ENCODE data around the gene CLDN16. TPM values are rescaled to one million over a fixed set of nuclear protein-coding genes. Genes with fewer than 3 reads are reported as not detected.

CLDN16 gene
- total RNA-seq, 5 donors from 2014 or later (not counting 1 experiment from before 2014, with no cell fraction given) = not detected

DNA sequence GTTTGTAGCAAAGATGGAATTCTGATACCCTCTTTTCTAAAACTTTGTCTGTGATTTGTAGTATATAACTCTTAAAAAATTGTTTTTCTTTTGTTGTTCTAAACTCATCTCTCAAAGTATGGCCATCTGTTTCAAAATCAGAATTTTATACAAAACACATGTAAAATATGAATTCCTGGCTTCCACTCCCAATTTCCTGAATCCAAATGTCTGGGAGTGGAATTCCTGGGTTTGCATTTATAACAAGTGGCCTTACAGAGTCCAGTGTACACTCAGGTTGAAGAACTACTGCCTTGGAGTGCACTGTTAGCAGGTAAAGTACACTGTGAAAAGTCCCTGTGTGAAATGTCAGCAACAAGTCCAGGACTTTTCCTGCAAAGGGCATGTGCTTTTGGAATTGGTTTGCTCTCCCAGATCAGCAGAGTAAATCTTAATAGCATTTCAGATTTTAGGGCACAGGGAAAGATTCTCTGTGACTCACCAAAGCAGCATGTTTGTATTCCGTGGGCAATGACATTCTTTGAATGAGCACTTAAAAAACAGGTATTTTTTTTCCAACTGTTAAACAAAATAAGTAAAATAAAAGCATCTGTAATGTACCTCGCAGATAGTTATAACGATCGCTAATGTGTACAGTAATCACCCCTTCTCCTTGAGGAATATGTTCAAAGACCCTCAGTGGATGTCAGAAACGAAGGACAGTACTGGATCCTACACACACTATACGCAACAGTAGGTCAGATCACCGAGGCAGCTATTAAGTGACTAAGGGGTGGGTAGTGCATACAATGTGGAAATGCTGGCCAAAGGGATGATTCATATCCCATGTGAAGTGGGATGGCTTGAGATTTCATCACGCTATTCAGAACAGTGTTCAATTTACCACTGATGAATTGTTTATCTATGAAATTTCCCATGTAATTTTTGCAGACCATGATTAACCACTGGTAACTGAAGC is 2.0 kb upstream of the CLDN16 start:
- H3K4me3 Mint-ChIP-seq = no peak overlapping the region
- ATAC-seq (replicated peaks in 1 of 4) = no peak
- Histone ChIP-seq H3K9me3 (no peaks in the 10 kb centered on the region), H3K27me3 (replicated peaks in 1 of 2; ENCODE audit: control insufficient read depth in 2 of 2, extremely low read depth in 1 of 2, insufficient read depth in 2 of 2, low read length in 1 of 2) (no peaks in the 10 kb centered on the region), H3K36me3 (ENCODE audit: control insufficient read depth in 2 of 2, extremely low read depth in 1 of 2, insufficient read depth in 1 of 2, low read length in 1 of 2) (no peaks in the 10 kb centered on the region), H3K4me1 (ENCODE audit: control insufficient read depth in 1 of 2, extremely low read depth in 1 of 2, insufficient read depth in 2 of 2, low read length in 2 of 2) (no peaks in the 10 kb centered on the region), H3K27ac (ENCODE audit: low read length) (no peak overlapping the region), H3K4me3 (ENCODE audit: control insufficient read depth in 1 of 2, extremely low read depth in 1 of 2, low read length in 1 of 2) (no peak overlapping the region)
- no peak overlapping the region for H3K27ac Mint-ChIP-seq
- ChIA-PET CTCF (no interaction called here), POLR2A (interaction anchor here in 1 of 2 donors (0.6 kb wide), 1 partner anchor 151 kb away, joined by 3 read pairs; no protein-coding TSS in a partner anchor)
- no peaks in the 10 kb centered on the region for H3K4me1 Mint-ChIP-seq
- WGBS (ENCODE audit: insufficient coverage) = 100% methylated on average over 2 of the region's 8 CpGs
- H3K27me3 Mint-ChIP-seq = peaks cover 4 to 13% of the 10 kb centered on the region in 2 donors
- no peaks in the 10 kb centered on the region for H3K36me3 Mint-ChIP-seq
- DNase-seq = no peak
- H3K9me3 Mint-ChIP-seq = no peaks in the 10 kb centered on the region

GRCh38 chr3:190388703-190389102 is 740 bp downstream of the CLDN16 start:
- H3K9me3 ChIP-seq = no peaks in the 10 kb centered on the region
- H3K36me3 ChIP-seq (ENCODE audit: control insufficient read depth in 2 of 2, extremely low read depth in 1 of 2, insufficient read depth in 1 of 2, low read length in 1 of 2) = no peaks in the 10 kb centered on the region
- Mint-ChIP-seq H3K27me3 (peaks cover 4 to 13% of the 10 kb centered on the region in 2 donors), H3K4me3 (no peak overlapping the region), H3K4me1 (no peaks in the 10 kb centered on the region), H3K9me3 (no peaks in the 10 kb centered on the region), H3K36me3 (no peaks in the 10 kb centered on the region), H3K27ac (no peak overlapping the region)
- H3K4me1 ChIP-seq (ENCODE audit: control insufficient read depth in 1 of 2, extremely low read depth in 1 of 2, insufficient read depth in 2 of 2, low read length in 2 of 2) = no peaks in the 10 kb centered on the region
- no CpG with 5 or more reads among the region's 3 CpGs for WGBS (ENCODE audit: insufficient coverage)
- no peak for DNase-seq
- CTCF ChIA-PET = interaction anchor here in 1 of 2 donors (0.7 kb wide), 1 partner anchor 286 kb away, joined by 3 read pairs; no protein-coding TSS in a partner anchor
- no peak for ATAC-seq (replicated peaks in 1 of 4)
- no peak overlapping the region for H3K27ac ChIP-seq (ENCODE audit: low read length)
- no peak overlapping the region for H3K4me3 ChIP-seq (ENCODE audit: control insufficient read depth in 1 of 2, extremely low read depth in 1 of 2, low read length in 1 of 2)
- POLR2A ChIA-PET = interaction anchor here in 1 of 2 donors (0.5 kb wide), 1 partner anchor 85 kb away, joined by 3 read pairs; no protein-coding TSS in a partner anchor
- H3K27me3 ChIP-seq (replicated peaks in 1 of 2; ENCODE audit: control insufficient read depth in 2 of 2, extremely low read depth in 1 of 2, insufficient read depth in 2 of 2, low read length in 1 of 2) = no peaks in the 10 kb centered on the region

- Histone ChIP-seq H3K27ac (ENCODE audit: low read length) (no peak overlapping the region), H3K4me1 (ENCODE audit: control insufficient read depth in 1 of 2, extremely low read depth in 1 of 2, insufficient read depth in 2 of 2, low read length in 2 of 2) (no peaks in the 10 kb centered on the region), H3K9me3 (no peaks in the 10 kb centered on the region), H3K36me3 (ENCODE audit: control insufficient read depth in 2 of 2, extremely low read depth in 1 of 2, insufficient read depth in 1 of 2, low read length in 1 of 2) (no peaks in the 10 kb centered on the region), H3K27me3 (replicated peaks in 1 of 2; ENCODE audit: control insufficient read depth in 2 of 2, extremely low read depth in 1 of 2, insufficient read depth in 2 of 2, low read length in 1 of 2) (peaks cover 0 to 3% of the 10 kb centered on the region in 2 experiments), H3K4me3 (ENCODE audit: control insufficient read depth in 1 of 2, extremely low read depth in 1 of 2, low read length in 1 of 2) (no peak overlapping the region)
- Mint-ChIP-seq H3K27ac (no peak overlapping the region), H3K9me3 (no peaks in the 10 kb centered on the region), H3K36me3 (no peaks in the 10 kb centered on the region), H3K27me3 (peaks cover 0 to 4% of the 10 kb centered on the region in 2 donors), H3K4me1 (no peaks in the 10 kb centered on the region), H3K4me3 (no peak overlapping the region)
- POLR2A ChIA-PET = no interaction called here
- ATAC-seq (replicated peaks in 1 of 4) (no peak), DNase-seq (no peak)
- CTCF ChIA-PET = no interaction called here
These were observed 8.0 kb downstream of the CLDN16 start for GRCh38 chr3:190396001-190396400.

GRCh38 chr3:190397889-190398288 is 9.9 kb downstream of the CLDN16 start:
- Histone ChIP-seq H3K27me3 (replicated peaks in 1 of 2; ENCODE audit: control insufficient read depth in 2 of 2, extremely low read depth in 1 of 2, insufficient read depth in 2 of 2, low read length in 1 of 2) (peaks cover 0 to 3% of the 10 kb centered on the region in 2 experiments), H3K4me1 (ENCODE audit: control insufficient read depth in 1 of 2, extremely low read depth in 1 of 2, insufficient read depth in 2 of 2, low read length in 2 of 2) (no peaks in the 10 kb centered on the region), H3K9me3 (no peaks in the 10 kb centered on the region), H3K27ac (ENCODE audit: low read length) (no peak overlapping the region), H3K4me3 (ENCODE audit: control insufficient read depth in 1 of 2, extremely low read depth in 1 of 2, low read length in 1 of 2) (no peak overlapping the region), H3K36me3 (ENCODE audit: control insufficient read depth in 2 of 2, extremely low read depth in 1 of 2, insufficient read depth in 1 of 2, low read length in 1 of 2) (no peaks in the 10 kb centered on the region)
- Mint-ChIP-seq H3K27ac (no peak overlapping the region), H3K9me3 (no peaks in the 10 kb centered on the region), H3K27me3 (peaks cover 0 to 4% of the 10 kb centered on the region in 2 donors), H3K4me3 (no peak overlapping the region), H3K36me3 (no peaks in the 10 kb centered on the region), H3K4me1 (no peaks in the 10 kb centered on the region)
- POLR2A ChIA-PET = no interaction called here
- 89% methylated on average over 2 of the region's 4 CpGs for WGBS (ENCODE audit: insufficient coverage)
- ATAC-seq (replicated peaks in 1 of 4) = no peak
- CTCF ChIA-PET = no interaction called here
- no peak for DNase-seq

GRCh38 chr3:190399677-190400076 is 11.7 kb downstream of the CLDN16 start:
- no peaks in the 10 kb centered on the region for H3K36me3 ChIP-seq (ENCODE audit: control insufficient read depth in 2 of 2, extremely low read depth in 1 of 2, insufficient read depth in 1 of 2, low read length in 1 of 2)
- no peaks in the 10 kb centered on the region for H3K9me3 ChIP-seq
- no peak overlapping the region for H3K4me3 Mint-ChIP-seq
- DNase-seq (no peak), ATAC-seq (replicated peaks in 1 of 4) (no peak)
- H3K36me3 Mint-ChIP-seq = no peaks in the 10 kb centered on the region
- ChIA-PET POLR2A (no interaction called here), CTCF (no interaction called here)
- no peaks in the 10 kb centered on the region for H3K9me3 Mint-ChIP-seq
- H3K27ac ChIP-seq (ENCODE audit: low read length) = no peak overlapping the region
- peaks cover 0 to 4% of the 10 kb centered on the region in 2 donors for H3K27me3 Mint-ChIP-seq
- H3K27me3 ChIP-seq (replicated peaks in 1 of 2; ENCODE audit: control insufficient read depth in 2 of 2, extremely low read depth in 1 of 2, insufficient read depth in 2 of 2, low read length in 1 of 2) = peaks cover 0 to 3% of the 10 kb centered on the region in 2 experiments
- H3K27ac Mint-ChIP-seq = no peak overlapping the region
- H3K4me1 ChIP-seq (ENCODE audit: control insufficient read depth in 1 of 2, extremely low read depth in 1 of 2, insufficient read depth in 2 of 2, low read length in 2 of 2) = no peaks in the 10 kb centered on the region
- WGBS (ENCODE audit: insufficient coverage) = 96% methylated on average over 7 of the region's 8 CpGs
- no peak overlapping the region for H3K4me3 ChIP-seq (ENCODE audit: control insufficient read depth in 1 of 2, extremely low read depth in 1 of 2, low read length in 1 of 2)
- H3K4me1 Mint-ChIP-seq = no peaks in the 10 kb centered on the region

DNA sequence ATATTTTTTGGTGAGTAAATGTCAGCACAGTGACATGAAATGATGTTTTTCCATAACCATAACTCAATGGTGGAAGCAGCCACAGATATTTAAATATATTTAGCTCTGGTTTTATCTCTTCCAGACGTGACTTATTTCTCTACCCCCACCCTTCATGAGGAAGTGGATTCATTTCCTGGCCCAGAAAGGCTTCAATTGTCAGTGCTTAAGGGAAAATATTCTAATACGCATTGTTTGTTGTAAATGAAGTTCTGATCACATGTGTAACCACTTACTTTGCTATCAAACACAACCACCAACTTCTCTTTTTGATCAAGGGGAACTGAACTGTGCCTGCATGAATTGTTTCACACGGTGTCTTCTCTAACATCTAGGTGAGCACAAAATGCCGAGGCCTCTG is 14.0 kb downstream of the CLDN16 start:
- Mint-ChIP-seq H3K4me3 (no peak overlapping the region), H3K27me3 (peaks cover 5% of the 10 kb centered on the region in 2 donors), H3K27ac (no peak overlapping the region), H3K36me3 (no peaks in the 10 kb centered on the region), H3K9me3 (no peaks in the 10 kb centered on the region), H3K4me1 (no peaks in the 10 kb centered on the region)
- H3K4me1 ChIP-seq (ENCODE audit: control insufficient read depth in 1 of 2, extremely low read depth in 1 of 2, insufficient read depth in 2 of 2, low read length in 2 of 2) = no peaks in the 10 kb centered on the region
- no peak for DNase-seq
- ATAC-seq (replicated peaks in 1 of 4) = no peak
- 26% methylated on average over 2 of the region's 4 CpGs for WGBS (ENCODE audit: insufficient coverage)
- no peaks in the 10 kb centered on the region for H3K36me3 ChIP-seq (ENCODE audit: control insufficient read depth in 2 of 2, extremely low read depth in 1 of 2, insufficient read depth in 1 of 2, low read length in 1 of 2)
- H3K27me3 ChIP-seq (replicated peaks in 1 of 2; ENCODE audit: control insufficient read depth in 2 of 2, extremely low read depth in 1 of 2, insufficient read depth in 2 of 2, low read length in 1 of 2) = peaks cover 0 to 3% of the 10 kb centered on the region in 2 experiments
- ChIA-PET POLR2A (no interaction called here), CTCF (no interaction called here)
- no peak overlapping the region for H3K27ac ChIP-seq (ENCODE audit: low read length)
- no peaks in the 10 kb centered on the region for H3K9me3 ChIP-seq
- H3K4me3 ChIP-seq (ENCODE audit: control insufficient read depth in 1 of 2, extremely low read depth in 1 of 2, low read length in 1 of 2) = no peak overlapping the region
